Stimulated activated CD8-positive, alpha-beta memory T cell treated with anti-CD3 and anti-CD28 coated beads, Interleukin-7, amount 100 ng/mL, for 48 hours (primary cell): ENCODE results near the gene TUBGCP6.

Experiments used
- DNase-seq, 2 donors: peaks; one replicate each; pipeline ENCODE4 v3.0.0-alpha.2; 2020; ENCODE audit warnings: low read depth in 1 of 2; ENCODE audit errors: extremely low read depth in 1 of 2

The TUBGCP6 gene

DNA sequence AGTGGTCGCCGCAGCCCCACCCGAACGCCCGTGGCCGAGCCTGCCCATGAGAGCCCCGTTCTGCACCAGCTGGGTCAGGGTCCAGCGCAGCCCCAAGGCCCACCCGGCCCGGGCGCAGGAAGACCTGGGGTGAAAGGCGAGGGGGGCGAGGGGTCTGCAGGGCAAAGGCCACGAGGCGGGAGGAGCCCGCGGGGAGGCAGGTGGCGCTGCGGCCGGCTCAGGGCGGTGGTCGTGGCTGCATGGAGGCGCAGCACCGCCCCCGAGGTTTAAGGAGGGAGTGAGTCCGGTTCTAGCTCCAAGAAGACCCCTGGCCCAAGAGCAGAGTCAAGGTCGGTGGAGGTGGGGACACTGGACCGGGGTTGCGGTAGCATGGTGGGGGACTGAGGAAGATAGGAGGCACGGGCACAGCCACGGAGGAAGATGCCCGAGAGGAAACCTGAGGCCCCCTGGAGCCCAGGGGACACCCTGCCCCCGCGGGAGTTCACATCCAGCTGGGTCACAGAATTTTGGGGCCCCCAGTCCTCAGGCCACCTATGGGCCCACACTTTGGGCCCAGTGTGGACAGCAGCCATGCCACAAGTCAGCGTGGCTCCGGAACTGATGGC, 6.8 kb upstream of the TUBGCP6 start:
- no peak for DNase-seq

DNA sequence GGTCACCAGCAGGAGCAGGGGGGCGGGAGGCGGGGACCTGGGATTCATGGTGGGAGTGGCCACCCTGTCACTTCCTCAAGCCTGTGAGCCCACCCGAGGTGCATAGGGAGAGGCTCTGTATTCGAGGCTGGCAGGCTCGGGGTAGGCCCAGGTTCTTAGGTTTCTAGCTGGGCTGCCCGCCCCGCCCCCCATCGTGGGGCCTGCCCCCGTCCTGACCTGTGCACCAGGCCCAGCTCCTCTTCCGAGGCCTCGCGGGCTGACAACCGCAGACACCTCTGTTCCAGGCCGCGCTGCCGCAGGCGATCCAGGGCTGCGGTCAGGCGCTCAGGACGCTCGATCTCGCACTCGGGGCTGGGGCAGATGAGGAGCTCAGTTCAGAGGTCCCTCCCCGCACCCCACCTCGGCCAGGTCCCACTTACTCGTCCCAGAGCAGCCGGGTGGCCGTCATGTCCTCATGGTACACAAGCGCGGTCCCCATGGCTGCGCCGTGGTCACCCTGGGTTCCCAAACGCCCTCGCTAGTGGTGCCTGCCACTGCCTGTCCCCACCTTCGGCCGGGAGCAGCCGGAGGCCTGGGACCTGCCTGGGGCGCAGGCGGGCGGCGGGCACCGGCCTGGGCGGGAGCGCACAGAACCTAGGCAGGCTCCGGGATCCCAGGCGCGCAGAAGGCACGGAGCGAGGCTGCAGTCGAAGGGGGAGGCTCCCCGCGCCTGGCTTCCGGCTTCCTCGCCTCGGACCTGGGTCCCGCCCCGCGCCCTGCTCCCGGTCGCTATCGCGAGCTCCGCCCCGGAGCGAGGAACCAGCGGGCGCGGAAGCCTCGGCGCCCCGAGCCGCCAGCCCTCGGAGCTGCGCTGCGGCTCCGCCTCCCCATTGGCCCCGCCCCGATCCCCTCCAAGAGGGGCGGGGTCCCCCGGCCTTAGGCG, 6.0 kb upstream of the TUBGCP6 start, which contains the start of gene HDAC10:
Gene HDAC10, minus strand, starts transcription at position 711 of the 922 bp plus-strand sequence. Its CDS starts 233 bp downstream, at position 478.
- DNase-seq = peak; percentile 71 to 78

DNA sequence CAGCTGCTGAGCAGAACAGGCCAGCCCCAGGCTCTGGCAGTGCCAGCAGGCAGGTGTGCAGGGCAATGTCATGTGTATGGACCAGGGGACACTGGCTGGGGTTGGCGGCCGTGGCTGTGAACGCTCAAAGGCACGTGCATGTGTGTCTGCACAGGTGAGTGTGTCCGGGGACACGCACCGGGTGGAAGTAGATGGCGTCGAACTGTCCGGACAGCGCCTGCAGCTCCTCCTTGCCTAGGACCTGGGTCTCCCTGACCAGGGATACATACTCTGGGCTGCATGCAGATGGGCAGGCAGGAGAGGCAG, 5.4 kb upstream of the TUBGCP6 start:
- DNase-seq = no peak

DNA sequence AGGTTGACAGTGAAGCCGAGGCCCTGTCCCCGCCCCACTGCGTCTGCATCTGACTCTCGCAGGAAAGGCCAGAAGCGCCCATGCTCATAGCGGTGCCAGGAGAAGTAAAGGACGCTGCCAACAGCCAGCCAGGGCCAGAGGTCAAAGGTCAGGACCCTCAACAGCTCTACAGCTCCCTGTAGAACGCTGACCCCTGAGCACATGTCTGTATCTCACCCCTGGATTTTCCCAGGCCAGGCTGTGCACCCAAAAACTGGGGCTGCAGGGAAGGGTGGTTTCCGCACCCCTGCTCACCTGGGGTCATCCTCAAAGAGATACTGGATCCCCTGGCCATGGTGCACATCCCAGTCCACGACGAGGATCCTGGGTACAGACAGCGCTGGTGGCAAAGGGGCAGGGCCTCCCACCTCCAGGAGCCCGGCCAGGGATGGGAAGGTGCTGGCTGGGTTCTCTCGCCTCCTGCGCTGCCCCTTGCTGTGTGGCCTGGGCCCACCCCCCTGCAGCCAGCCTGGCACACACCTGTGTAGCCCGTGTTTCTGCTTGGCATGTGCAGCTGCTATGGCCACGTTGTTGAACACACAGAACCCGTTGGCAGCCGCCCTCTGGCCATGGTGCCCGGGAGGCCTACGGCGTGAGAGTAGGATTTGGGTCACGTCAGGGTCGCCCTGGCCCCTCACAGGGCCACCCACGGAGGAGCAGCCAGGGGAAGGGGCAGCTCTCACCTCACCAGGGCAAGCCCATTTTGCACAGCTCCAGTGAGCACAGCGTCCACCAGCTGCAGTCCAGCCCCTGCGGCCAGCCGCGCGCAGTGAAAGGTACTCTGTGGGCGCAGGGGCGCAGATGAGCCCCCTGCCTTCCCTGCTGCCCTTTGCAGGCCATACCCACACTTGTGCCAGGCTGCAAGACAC, 4.8 kb upstream of the TUBGCP6 start:
- DNase-seq = no peak

DNA sequence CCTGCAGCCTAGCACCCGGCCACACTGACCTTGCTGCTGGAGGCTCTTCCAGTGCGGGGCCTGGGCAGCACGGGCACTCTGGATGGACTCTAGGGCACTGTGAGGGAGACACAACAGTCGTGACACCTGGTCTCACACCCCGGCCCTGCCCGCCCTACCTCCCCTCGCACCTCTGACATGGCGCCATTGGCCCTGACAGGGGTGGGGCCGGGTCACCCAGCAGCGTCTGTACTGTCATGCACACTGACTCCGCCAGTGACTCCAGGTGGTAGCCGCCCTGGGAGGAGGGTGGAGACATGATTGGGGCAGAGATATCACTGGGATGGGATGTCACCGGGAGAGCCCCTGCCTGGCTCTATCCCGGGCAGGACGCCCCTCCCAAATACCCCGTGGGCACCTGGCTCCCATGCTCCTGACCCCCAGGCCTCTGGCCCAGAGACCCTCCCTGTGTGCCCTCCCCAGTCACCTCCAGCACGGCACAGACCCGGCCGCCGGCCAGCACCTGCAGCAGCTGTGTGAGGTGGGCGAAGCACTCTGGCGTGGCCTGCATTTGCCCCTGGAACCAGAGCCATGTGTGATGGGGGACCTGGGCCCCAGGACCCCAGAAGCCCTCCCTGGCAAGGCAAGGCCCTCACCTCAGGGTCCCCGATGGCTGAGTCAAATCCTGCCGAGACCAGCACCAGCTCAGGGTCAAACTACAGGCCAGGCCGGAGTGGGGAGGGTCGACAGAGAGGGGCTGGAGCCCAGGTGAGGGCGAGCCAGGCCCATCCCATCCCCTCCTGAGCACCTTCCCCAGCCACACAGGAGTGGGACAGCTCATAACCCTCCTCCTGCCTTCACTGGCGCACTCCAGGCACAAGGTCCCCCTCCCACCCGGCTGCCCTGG, 3.6 kb upstream of the TUBGCP6 start:
- no peak for DNase-seq

DNA sequence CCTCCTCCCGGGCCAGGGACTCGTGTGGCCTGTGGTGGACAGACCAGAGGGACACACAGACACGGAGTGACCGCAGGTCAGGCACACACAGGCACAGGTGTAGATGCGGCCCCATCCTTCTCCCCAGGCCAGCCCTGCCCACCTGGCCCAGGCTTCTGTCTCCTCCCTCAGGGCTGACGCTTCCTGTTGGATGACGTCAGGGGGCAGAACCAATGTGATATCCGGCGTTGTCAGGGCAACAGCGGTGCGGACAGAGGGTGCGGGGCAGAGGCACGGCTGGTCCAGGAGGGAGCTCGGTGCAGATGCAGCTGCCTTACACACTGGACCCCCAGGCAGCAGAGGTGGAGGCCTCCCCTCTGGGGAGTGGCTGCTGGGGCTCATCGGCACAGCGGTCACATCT, 2.9 kb upstream of the TUBGCP6 start:
- DNase-seq = no peak

DNA sequence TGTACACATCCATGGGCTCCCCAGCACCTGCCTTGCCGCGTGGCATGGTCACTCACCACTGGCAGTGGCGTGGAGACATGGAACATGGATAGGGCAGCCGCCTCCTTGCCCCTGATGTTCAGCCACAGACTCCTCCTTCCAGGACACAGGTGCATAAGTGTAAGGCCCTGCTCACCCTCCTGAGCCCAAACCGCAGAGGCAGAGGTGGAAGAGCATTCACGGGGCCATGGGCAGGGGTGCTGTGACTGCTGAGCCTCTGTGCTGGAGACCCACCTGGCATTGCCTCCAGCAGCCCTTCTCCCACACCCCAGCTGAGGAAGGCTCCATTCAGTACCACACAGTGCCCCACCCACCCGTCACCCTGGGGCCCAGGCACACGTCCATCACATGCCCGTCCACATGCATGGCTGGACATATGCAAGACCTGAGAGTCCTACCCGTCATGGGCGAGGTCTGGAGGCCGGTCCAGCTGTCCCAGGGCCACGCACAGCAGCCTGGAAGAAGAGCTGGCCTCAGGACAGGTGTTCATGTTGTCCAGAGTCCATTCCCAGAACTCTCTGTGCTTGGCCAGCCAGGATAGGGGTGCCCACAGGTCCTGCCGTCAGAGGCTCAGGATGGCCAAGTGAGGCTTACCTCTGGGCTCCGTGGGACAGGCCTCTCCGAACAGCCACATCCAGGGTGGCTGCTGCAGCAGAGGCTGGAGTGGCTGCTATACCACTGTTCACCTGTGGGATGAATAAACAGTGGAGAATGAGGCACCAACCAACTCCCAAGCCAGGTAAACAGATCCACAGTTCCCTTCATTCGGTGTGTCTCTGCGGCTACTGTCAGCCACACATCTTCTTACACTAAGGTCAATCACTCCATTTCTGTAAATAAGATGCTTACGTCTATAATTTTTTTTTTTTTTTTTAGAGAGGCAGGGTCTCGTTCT, 1.7 kb upstream of the TUBGCP6 start:
- DNase-seq = no peak

DNA sequence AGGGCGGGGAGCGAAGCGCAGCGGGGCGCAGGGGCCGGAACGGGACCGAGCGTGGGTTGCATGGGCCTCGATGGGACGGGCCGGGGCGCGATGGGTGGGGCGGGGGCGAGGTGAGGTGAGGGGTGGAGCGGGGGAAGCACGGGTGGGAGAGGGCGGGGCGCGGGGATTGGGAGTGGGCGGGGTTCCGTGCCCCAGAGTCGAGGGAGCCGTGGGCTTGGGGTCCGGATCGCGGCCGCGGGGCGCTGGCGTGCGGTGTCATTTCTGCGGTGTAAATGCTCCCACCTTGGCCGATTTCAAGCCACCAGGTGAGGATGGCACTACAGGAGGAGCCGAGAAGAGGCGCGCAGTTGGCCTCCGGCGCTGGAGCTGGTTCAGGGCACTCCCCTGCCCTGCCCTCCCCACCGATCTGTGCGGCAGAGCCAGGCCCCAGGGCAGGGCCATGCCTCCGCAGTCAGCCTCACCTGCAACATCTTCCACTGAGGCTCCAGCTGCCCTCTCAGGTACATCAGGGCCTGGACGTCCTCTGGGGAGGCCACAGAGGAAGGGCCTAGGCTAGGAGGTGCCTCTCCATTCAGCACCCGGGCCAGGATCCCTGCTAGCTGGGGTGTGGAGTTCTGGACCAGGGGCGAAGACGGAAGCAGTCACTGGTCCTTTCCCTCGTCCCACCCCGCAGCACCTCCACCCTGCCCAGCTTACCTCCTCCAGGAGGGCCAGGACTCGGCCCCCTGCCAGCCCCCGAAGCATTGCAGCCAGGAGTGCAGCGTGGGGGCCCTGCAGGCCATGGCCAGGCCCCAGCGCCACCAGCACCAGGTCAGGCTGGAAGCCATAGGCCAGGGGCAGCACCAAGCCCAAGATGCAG, 620 bp upstream of the TUBGCP6 start:
- no peak for DNase-seq

DNA sequence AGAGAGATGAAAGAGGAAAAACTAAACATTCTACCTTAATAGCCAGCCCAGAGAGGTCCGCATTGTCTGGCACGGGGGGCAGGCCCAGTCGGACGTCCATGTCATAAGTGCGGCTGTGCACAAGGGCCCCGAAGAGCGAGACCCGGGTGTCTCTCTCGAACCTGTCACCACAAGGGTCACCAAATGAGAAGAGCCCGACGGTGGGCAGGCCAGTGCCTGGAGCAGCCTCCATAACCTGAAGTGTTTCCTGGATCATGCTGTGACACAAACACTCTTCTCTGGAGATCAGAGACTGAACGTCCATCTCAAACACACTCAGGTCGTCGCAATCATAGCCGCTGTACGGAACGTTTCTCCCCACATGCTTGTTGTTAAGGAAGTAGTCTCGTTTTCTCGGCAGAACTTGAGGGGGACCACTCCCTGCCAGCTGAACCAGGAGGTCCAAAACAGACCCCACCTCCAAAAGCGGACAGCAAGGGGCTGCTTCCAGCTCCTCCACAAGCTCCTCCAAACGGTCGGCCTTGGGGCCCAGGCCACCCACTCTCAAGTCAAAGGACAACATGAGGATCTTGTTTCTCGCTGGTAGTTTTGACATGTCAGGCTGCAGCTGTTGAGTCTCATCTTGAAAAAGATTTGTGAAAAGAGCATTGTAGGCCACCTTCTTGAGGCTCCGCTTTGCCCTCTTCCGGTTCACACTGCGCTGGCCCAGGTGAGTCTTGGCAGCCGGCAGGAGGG, 971 bp downstream of the TUBGCP6 start:
- no peak for DNase-seq

DNA sequence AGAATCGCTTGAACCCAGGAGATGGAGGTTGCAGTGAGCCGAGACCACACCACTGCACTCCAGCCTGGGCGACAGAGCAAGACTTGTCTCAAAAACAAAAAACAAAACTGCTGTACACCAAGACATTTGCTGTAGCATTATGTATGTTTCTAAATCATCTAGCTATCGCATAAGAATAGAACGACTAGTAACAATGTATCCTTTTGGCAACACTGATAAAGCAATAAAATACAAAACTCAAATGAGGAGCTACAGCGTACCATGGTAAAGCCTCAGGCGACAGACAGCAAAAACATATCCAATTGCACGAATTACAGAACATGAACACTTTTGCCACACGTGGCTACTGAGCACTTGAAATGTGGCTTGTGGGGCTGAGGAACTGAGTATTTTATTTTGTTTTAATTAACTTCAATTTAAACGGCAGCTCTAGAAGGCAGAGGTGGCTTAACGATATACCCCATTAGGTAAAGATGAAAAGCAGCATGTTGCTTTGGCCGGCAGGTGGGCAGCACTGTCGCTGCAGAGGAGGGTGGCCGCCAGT, 2.3 kb downstream of the TUBGCP6 start:
- DNase-seq = no peak

DNA sequence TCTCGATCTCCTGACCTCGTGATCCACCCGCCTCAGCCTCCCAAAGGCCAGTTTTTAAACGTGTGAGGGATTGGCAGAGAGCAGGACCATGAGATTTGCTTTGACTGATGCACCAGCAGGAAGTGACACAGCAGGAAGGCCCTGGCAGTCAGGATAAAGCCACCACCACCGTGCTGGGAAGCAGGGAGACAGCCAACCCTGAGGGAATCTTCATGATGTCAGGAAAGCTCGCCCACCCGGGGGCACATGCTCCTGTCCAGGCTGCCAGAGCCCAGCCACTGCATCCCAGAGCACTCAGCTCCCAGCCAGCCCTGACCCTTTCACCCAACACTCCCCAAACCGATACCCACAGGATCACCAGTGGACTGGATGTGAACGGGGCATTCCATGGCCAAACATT, 6.1 kb downstream of the TUBGCP6 start:
- no peak for DNase-seq

DNA sequence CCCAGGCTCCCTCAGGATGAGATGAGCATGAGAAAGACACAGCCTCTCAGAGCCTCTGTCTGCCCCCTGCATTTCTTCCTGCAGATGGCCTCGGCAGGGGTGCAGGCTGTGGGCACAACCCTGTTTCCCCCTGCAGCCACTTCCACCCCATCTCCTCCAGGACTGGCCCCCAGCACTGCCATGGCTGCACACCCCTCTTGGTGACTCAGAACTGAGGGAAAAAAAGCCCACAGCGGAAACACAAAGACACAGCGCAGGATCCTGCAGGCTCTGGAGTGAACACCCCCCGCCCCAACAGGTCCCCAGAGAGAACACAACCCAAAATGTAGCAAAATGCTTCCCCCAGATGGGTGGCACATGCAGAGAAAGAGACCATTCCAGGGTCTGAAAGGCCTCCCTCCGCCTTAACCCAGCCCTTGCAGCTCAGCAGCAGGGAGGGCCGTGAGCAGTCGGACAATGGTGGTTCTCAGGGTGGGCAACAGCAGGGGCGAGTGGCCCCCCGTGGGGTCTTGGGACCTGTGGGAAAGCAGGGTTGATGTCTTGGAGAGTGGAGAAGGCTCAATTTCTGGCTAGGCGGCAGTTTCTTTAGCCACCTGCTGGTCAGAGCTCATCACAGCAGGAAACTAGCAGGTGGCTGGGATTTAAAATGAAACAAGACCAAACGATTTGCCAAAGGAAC, 8.0 kb downstream of the TUBGCP6 start:
- no peak for DNase-seq

DNA sequence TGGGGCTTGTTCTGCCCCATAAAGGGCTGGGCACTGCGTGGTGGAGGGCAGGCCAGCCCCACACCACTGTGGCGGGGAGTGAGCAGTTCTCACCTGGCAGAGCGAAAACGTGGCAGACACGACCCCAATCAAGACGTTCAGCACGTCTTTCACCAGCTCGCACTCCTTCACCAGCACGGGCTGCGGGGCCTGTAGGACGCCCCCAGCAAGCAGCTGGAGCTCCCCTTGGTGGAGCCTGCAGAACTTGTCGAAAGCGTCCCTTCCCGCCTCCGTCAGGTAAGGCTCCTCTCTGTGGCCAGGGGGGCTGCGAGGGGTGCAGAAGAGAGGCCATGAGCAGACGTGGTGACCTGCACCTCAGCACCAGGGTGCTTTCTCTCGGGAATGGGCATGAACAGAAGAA, 11.6 kb downstream of the TUBGCP6 start:
- no peak for DNase-seq

DNA sequence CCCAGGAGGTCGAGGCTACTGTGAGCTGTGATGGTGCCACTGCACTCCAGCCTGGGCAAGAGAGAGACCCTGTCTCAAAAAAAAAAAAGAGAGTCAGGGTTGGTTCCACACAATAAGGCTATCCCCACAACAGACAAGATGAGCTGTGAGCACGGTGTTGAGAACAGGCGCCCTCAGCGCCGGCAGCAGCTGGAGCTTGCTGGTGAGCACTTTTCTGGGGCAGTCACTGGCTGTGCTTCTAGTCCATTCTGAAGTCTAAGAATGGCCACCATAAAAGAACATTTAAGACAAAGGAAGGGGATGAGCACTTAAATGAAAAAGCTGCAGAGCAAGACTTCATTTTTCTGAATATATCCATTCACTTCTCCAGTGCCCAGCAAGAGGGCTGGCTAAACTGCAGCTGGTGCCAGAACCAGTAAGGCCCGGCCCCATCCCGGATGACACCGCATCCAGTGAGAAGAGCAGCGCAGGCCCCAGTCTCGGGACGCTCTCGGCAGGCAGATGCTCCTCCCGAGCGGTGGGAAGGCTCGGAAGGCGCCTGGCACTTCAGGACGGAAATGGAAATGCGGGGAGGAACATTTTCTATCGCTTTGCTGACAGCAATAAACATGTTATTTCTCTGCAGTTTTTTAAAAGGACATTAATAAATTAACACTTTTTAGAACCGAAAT, 12.2 kb downstream of the TUBGCP6 start:
- no peak for DNase-seq

DNA sequence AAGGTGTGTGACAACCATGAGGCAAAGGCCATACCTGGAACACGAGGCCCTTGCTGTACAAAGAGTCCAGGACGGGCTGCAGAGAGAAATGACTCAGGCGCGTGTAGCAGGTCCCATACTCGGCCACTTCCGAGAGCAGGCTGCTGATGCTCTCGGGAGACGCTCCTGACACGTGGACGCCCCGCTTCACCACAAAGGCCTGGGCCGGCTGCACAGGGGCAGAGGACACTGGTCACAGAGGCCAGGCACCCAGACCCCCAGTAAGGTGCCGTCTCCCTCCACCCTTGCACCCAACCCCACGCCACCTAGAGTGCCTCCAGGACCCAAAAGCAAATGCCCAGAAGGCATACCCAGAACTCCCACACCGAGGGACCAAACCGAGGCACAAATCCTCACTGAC, 15.5 kb downstream of the TUBGCP6 start:
- DNase-seq = no peak

DNA sequence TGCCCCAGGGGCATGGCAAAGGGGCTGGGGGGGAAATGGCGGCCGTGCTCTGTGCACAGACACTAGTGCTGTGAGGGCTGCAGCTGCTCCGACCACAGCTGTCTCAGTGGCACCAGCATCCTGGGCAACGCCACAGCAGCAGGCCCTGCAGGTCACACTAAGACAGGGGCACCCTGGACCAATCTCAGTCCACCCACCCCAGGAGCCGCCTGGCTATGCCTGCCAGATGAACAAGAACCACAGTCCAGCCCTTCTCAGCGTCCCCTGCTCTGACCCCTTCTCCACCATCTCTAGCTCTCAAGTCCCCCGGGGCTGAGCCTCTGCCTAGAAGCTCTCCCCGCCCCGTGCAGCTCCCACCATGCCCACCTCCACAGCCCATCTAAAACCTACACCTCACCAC, 16.5 kb downstream of the TUBGCP6 start:
- no peak for DNase-seq
